Neural cell (in vitro differentiated cells): Measurements from ENCODE around the gene PTPRA. TPM values are rescaled to one million over a fixed set of nuclear protein-coding genes. Genes with fewer than 3 reads are reported as not detected.

Experiments
- H2AFZ ChIP-seq: fragments of 200-600, 300-800 bp; sonication (generic), shearing (Covaris generic); 2 replicates; pipeline ENCODE4 v1.6.0; 2014; ENCODE audit warnings: low read depth, mild to moderate bottlenecking, antibody characterized with exemption, low read length, moderate library complexity
- H3F3A ChIP-seq: fragments of 200-600 bp; shearing (Covaris generic); 2 replicates; pipeline ENCODE4 v1.6.1; 2016; ENCODE audit warnings: mild to moderate bottlenecking, moderate library complexity, mixed read lengths, antibody characterized with exemption, low read length; ENCODE audit not compliant: insufficient read depth, poor library complexity, severe bottlenecking
- H3K27ac ChIP-seq: fragments of 200-600, 300-800 bp; sonication (generic), shearing (Covaris generic); 2 replicates; pipeline ENCODE4 v1.5.1; 2014; ENCODE audit warnings: mild to moderate bottlenecking, low read length, moderate library complexity
- H3K27me3 ChIP-seq: fragments of 300-800, 200-600 bp; sonication (generic), shearing (Covaris generic); 2 replicates; pipeline ENCODE4 v1.6.0; 2014; ENCODE audit warnings: mild to moderate bottlenecking, low read depth, low read length, moderate library complexity; ENCODE audit not compliant: insufficient read depth
- H3K36me3 ChIP-seq: fragments of 300-800, 200-600 bp; sonication (generic), shearing (Covaris generic); 2 replicates; pipeline ENCODE4 v1.5.1; 2014; ENCODE audit warnings: mild to moderate bottlenecking, antibody characterized with exemption, low read length, moderate library complexity; ENCODE audit not compliant: insufficient read depth
- H3K4me2 ChIP-seq: fragments of 300-800, 200-600 bp; sonication (generic), shearing (Covaris generic); 2 replicates; pipeline ENCODE4 v1.6.0; 2014; ENCODE audit warnings: mild to moderate bottlenecking, low read length
- H3K4me3 ChIP-seq: fragments of 300-800, 200-600 bp; sonication (generic), shearing (Covaris generic); 2 replicates; pipeline ENCODE4 v1.5.1; 2014; ENCODE audit warnings: mild to moderate bottlenecking, low read length, moderate library complexity
- H3K79me2 ChIP-seq: fragments of 200-600 bp; shearing (Covaris generic); replicated peaks from 2 replicates; pipeline ENCODE4 v1.6.0; 2014; ENCODE audit warnings: mild to moderate bottlenecking, low read length, moderate library complexity; ENCODE audit not compliant: insufficient read depth
- H3K9ac ChIP-seq: fragments of 300-800, 200-600 bp; sonication (generic), shearing (Covaris generic); 2 replicates; pipeline ENCODE4 v1.6.1; 2016; ENCODE audit warnings: mild to moderate bottlenecking, low read length, mixed read lengths
- H3K9me2 ChIP-seq: fragments of 200-600 bp; shearing (Covaris generic); 2 replicates; pipeline ENCODE4 v1.6.1; 2016; ENCODE audit warnings: mild to moderate bottlenecking, low read length, mixed read lengths; ENCODE audit not compliant: insufficient read depth
- H3K9me3 ChIP-seq: fragments of 200-600, 300-800 bp; sonication (generic), shearing (Covaris generic); 2 replicates; pipeline ENCODE4 v1.6.1; 2016; ENCODE audit warnings: mild to moderate bottlenecking, mixed run types, low read length, moderate library complexity, mixed read lengths
- H4K20me1 ChIP-seq: fragments of 200-600 bp; shearing (Covaris generic); 2 replicates; pipeline ENCODE4 v1.6.1; 2016; ENCODE audit warnings: mild to moderate bottlenecking, mixed run types; ENCODE audit not compliant: insufficient read depth
- CTCF ChIP-seq: fragments of 450-650 bp; IDR thresholded peaks from 2 replicates; pipeline ENCODE4 v1.5.1; 2014; ENCODE audit warnings: antibody characterized with exemption, mild to moderate bottlenecking, moderate library complexity; ENCODE audit not compliant: poor library complexity, severe bottlenecking
- EP300 ChIP-seq: fragments of 450-650 bp; conservative IDR thresholded peaks from 2 replicates; pipeline ENCODE4 v1.6.1; 2014; ENCODE audit warnings: antibody characterized with exemption, mild to moderate bottlenecking, moderate library complexity; ENCODE audit not compliant: poor library complexity, severe bottlenecking
- EZH2 ChIP-seq: fragments of 200-600, 300-800 bp; shearing (Covaris generic), sonication (generic); IDR thresholded peaks from 2 replicates; pipeline ENCODE4 v1.6.1; 2014; ENCODE audit warnings: antibody characterized with exemption, low read length, borderline replicate concordance, mild to moderate bottlenecking; ENCODE audit not compliant: insufficient read depth, poor library complexity, severe bottlenecking
- MXI1 ChIP-seq: fragments of 450-650 bp; conservative IDR thresholded peaks from 2 replicates; pipeline ENCODE4 v1.6.1; 2014; ENCODE audit warnings: antibody characterized with exemption, mild to moderate bottlenecking; ENCODE audit not compliant: poor library complexity, severe bottlenecking
- POLR2AphosphoS5 ChIP-seq: IDR thresholded peaks from 2 replicates; pipeline ENCODE4 v1.6.1; 2012
- RAD21 ChIP-seq: fragments of 450-650 bp; conservative IDR thresholded peaks from 2 replicates; pipeline ENCODE4 v1.6.1; 2014; ENCODE audit warnings: antibody characterized with exemption, mild to moderate bottlenecking, moderate library complexity
- SMC3 ChIP-seq: fragments of 450-650 bp; conservative IDR thresholded peaks from 2 replicates; pipeline ENCODE4 v1.6.1; 2014; ENCODE audit warnings: antibody characterized with exemption, mild to moderate bottlenecking, moderate library complexity; ENCODE audit not compliant: poor library complexity
- TAF1 ChIP-seq: IDR thresholded peaks from 2 replicates; pipeline ENCODE4 v1.6.1; 2012; ENCODE audit warnings: low read depth
- polyA plus RNA-seq: library from polyadenylated mRNA; depleted of rRNA; stranded (reverse); fragments of >200 nt; gene quantifications from 2 replicates; pipeline ENCODE4 v1.2.3, GENCODE V29; 2014
- TF ChIP-seq, protein P1 (sequence below): IDR thresholded peaks from 2 replicates; pipeline ENCODE4 v1.6.1; 2012; ENCODE audit warnings: borderline replicate concordance

PTPRA gene
- polyA plus RNA-seq, 1 donor from 2014 or later = 68.2 TPM

GRCh38 chr20:2917266-2917665, 44.0 kb downstream of the PTPRA start:
- Histone ChIP-seq H3K79me2 (peaks cover 9% of the 10 kb centered on the region), H4K20me1 (no peaks in the 10 kb centered on the region), H3K27me3 (no peaks in the 10 kb centered on the region), H3K9ac (no peak overlapping the region), H2AFZ (no peak overlapping the region), H3K9me2 (no peaks in the 10 kb centered on the region), H3K27ac (no peak overlapping the region), H3K4me3 (no peak overlapping the region), H3K4me2 (no peak overlapping the region), H3F3A (no peaks in the 10 kb centered on the region), H3K36me3 (no peaks in the 10 kb centered on the region), H3K9me3 (peaks cover 4% of the 10 kb centered on the region)
- TF ChIP-seq EP300 (no peak), RAD21 (no peak), EZH2 (no peak), SMC3 (no peak), MXI1 (no peak), POLR2AphosphoS5 (no peak), CTCF (no peak)
- TF ChIP-seq, protein P1, sequence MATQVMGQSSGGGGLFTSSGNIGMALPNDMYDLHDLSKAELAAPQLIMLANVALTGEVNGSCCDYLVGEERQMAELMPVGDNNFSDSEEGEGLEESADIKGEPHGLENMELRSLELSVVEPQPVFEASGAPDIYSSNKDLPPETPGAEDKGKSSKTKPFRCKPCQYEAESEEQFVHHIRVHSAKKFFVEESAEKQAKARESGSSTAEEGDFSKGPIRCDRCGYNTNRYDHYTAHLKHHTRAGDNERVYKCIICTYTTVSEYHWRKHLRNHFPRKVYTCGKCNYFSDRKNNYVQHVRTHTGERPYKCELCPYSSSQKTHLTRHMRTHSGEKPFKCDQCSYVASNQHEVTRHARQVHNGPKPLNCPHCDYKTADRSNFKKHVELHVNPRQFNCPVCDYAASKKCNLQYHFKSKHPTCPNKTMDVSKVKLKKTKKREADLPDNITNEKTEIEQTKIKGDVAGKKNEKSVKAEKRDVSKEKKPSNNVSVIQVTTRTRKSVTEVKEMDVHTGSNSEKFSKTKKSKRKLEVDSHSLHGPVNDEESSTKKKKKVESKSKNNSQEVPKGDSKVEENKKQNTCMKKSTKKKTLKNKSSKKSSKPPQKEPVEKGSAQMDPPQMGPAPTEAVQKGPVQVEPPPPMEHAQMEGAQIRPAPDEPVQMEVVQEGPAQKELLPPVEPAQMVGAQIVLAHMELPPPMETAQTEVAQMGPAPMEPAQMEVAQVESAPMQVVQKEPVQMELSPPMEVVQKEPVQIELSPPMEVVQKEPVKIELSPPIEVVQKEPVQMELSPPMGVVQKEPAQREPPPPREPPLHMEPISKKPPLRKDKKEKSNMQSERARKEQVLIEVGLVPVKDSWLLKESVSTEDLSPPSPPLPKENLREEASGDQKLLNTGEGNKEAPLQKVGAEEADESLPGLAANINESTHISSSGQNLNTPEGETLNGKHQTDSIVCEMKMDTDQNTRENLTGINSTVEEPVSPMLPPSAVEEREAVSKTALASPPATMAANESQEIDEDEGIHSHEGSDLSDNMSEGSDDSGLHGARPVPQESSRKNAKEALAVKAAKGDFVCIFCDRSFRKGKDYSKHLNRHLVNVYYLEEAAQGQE = no peak

DNA sequence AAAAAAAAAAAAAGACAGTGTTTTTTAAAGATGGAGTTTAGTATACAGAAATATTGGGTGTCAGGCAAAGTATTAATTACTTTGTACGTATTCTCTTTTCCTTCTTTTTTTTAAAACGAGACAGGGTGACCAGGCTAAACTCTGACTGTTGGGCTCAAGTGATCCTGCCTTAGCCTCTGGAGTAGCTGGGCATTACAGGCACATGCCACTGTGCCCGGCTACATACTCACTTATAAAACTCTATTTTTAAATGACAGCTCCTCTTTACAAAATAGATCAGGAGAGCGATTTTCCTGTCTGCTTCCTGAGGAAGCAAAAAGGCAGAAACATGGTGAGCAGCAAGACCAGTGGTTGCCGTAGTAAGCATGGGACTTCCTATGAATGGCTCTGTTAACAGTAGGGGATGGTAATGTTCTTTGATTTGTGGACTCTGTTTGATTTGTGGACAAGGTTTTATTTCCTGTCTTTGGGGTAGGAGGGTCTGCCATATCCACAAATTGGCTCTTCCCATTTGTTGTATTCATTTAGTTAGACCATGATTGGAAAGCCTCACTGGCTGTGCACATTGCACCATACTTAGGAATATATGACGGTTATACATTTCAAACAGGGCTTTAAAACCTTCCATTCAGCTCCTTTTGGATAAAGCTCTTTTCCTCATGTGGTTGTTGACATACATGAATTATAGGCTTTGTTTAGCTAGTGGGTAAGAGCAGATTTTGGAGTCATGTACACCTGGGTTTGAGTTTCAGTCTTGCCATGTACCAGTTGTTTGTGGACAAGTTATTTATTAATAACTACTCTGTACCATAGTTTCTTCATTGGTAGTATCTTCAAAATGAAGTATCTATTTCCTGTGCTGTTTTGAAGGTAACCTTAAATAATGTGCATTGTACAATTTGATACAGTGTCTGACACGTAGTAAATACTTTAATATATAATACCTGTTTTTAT, 45.1 kb downstream of the PTPRA start:
- Histone ChIP-seq H3K9me3 (peaks cover 4% of the 10 kb centered on the region), H4K20me1 (no peaks in the 10 kb centered on the region), H3F3A (no peaks in the 10 kb centered on the region), H3K27ac (no peak overlapping the region), H3K4me2 (no peak overlapping the region), H3K27me3 (no peaks in the 10 kb centered on the region), H3K4me3 (no peak overlapping the region), H3K36me3 (no peaks in the 10 kb centered on the region), H3K79me2 (peaks cover 4% of the 10 kb centered on the region), H2AFZ (no peak overlapping the region), H3K9ac (no peak overlapping the region), H3K9me2 (no peaks in the 10 kb centered on the region)
- TF ChIP-seq EP300 (no peak), TAF1 (no peak), EZH2 (no peak)
